HCT116 (cell line): ENCODE results near the gene SLC24A3. TPM values are rescaled to one million over a fixed set of nuclear protein-coding genes. Genes with fewer than 3 reads are reported as not detected.

Source experiments
- ATAC-seq: fragments of 200-7000 bp; cut with Tn5 transposase; 2 replicates; pipeline ENCODE4 v1.9.1; 2020; ENCODE audit warnings: mild to moderate bottlenecking, moderate library complexity
- BruUV-seq: library from RNA; stranded (reverse); fragments of 400-500 nt; replicated peaks from 2 replicates; lab custom pipeline; 2021; lab: Mats Ljungman, UMichigan
- CTCF ChIA-PET: fragments of 300-600 bp; sonication (Branson Sonifier 250); formaldehyde crosslinking; loops from one replicate; lab custom pipeline; 2021; ENCODE audit warnings: antibody characterized with exemption; lab: Charles Lee
- POLR2A ChIA-PET: fragments of 300-600, 350-600 bp; sonication (Branson Sonifier 250); formaldehyde crosslinking; loops from one replicate; lab custom pipeline; 2021; ENCODE audit warnings: antibody characterized with exemption; lab: Charles Lee
- RAD21 ChIA-PET, 2 experiments: fragments of 300-600 bp; sonication (Branson Sonifier 250); formaldehyde crosslinking; loops; one replicate each; lab custom pipeline; 2023; ENCODE audit warnings: low total read pairs in 2 of 2; ENCODE audit not compliant: uncharacterized antibody in 2 of 2, unreplicated experiment in 2 of 2, low non-redundant PET in 1 of 2; lab: Charles Lee
- DNase-seq: peaks from one replicate; pipeline ENCODE4 v3.0.0-alpha.2; 2010; ENCODE audit warnings: low read depth, low spot score
- H2AFZ ChIP-seq: fragments of 200-600 bp; shearing (Covaris generic), sonication (generic); 2 replicates; pipeline ENCODE4 v1.6.1; 2017; ENCODE audit warnings: low read depth, mixed run types, mixed read lengths, antibody characterized with exemption, low read length; ENCODE audit not compliant: poor library complexity, severe bottlenecking
- H3K27ac ChIP-seq: 2 replicates; pipeline ENCODE4 v1.5.1; 2012; ENCODE audit warnings: low read depth, low read length
- H3K27me3 ChIP-seq: fragments of 200-600 bp; sonication (generic); 2 replicates; pipeline ENCODE4 v1.6.1; 2016; ENCODE audit warnings: mixed run types, low read length, mixed read lengths; ENCODE audit not compliant: insufficient read depth
- H3K36me3 ChIP-seq, 2 experiments: fragments of 200-500 bp in 1 of 2; fragments of 200-600 bp in 1 of 2; sonication (Bioruptor generic) in 1 of 2; sonication (generic) in 1 of 2; 2 replicates each; pipeline versions ENCODE4 v1.5.1 to v1.6.1; 2014 to 2016; ENCODE audit warnings: low read length in 2 of 2, inconsistent platforms in 1 of 2, mixed read lengths in 1 of 2, mixed run types in 1 of 2; ENCODE audit not compliant: insufficient read depth in 2 of 2, control insufficient read depth in 1 of 2
- H3K4me1 ChIP-seq, 2 experiments: fragments of 200-600 bp in 1 of 2; sonication (generic) in 1 of 2; 2 replicates each; pipeline versions ENCODE4 v1.5.1 to v1.6.1; 2012 to 2017; ENCODE audit warnings: low read length in 2 of 2, inconsistent platforms in 1 of 2, mild to moderate bottlenecking in 1 of 2, mixed read lengths in 1 of 2, mixed run types in 1 of 2, moderate library complexity in 1 of 2; ENCODE audit not compliant: insufficient read depth in 2 of 2, control insufficient read depth in 1 of 2
- H3K4me2 ChIP-seq: fragments of 200-600 bp; sonication (generic); 2 replicates; pipeline ENCODE4 v1.6.1; 2017; ENCODE audit warnings: mixed run types, low read length, mixed read lengths
- H3K4me3 ChIP-seq, 2 experiments: fragments of 200-600 bp in 1 of 2; sonication (generic) in 1 of 2; replicated peaks in 1 of 2; 2 replicates each; pipeline ENCODE4 v1.5.1; 2011 to 2016; ENCODE audit warnings: low read length in 2 of 2, control low read depth in 1 of 2, low read depth in 1 of 2, mild to moderate bottlenecking in 1 of 2, mixed read lengths in 1 of 2, mixed run types in 1 of 2
- H3K79me2 ChIP-seq: fragments of 200-600 bp; sonication (generic); 2 replicates; pipeline ENCODE4 v1.6.1; 2017; ENCODE audit warnings: mild to moderate bottlenecking, mixed run types, low read length, moderate library complexity, mixed read lengths; ENCODE audit not compliant: insufficient read depth
- H3K9ac ChIP-seq: fragments of 200-600 bp; sonication (generic); 2 replicates; pipeline ENCODE4 v1.6.1; 2016; ENCODE audit warnings: low read length, mixed read lengths
- H3K9me2 ChIP-seq: fragments of 200-600 bp; sonication (generic), shearing (Covaris generic); 2 replicates; pipeline ENCODE4 v1.6.1; 2017; ENCODE audit warnings: mixed run types, mild to moderate bottlenecking, moderate library complexity; ENCODE audit not compliant: insufficient read depth
- H3K9me3 ChIP-seq, 2 experiments: fragments of 200-500 bp in 1 of 2; fragments of 200-600 bp in 1 of 2; sonication (Bioruptor generic) in 1 of 2; sonication (generic) in 1 of 2; 2 replicates each; pipeline ENCODE4 v1.6.1; 2014 to 2017; ENCODE audit warnings: low read length in 2 of 2, mixed read lengths in 2 of 2, inconsistent platforms in 1 of 2, low read depth in 1 of 2, mild to moderate bottlenecking in 1 of 2, mixed run types in 1 of 2, moderate library complexity in 1 of 2; ENCODE audit not compliant: control insufficient read depth in 1 of 2, insufficient read depth in 1 of 2
- H4K20me1 ChIP-seq: fragments of 200-600 bp; sonication (generic), shearing (Covaris generic); 2 replicates; pipeline ENCODE4 v1.6.1; 2017; ENCODE audit warnings: mixed run types, mild to moderate bottlenecking, moderate library complexity; ENCODE audit not compliant: insufficient read depth
- CBX3 ChIP-seq: IDR thresholded peaks from 2 replicates; pipeline ENCODE4 v1.6.1; 2012; ENCODE audit warnings: low read depth
- CEBPB ChIP-seq: IDR thresholded peaks from 2 replicates; pipeline ENCODE4 v1.6.1; 2012; ENCODE audit warnings: low read depth
- CTCF ChIP-seq, 3 experiments: fragments of 200-600 bp in 1 of 3; sonication (generic) in 1 of 3; IDR thresholded peaks in 2 of 3; conservative IDR thresholded peaks in 1 of 3; 2 replicates each; pipeline ENCODE4 v1.5.1; 2012 to 2017; ENCODE audit warnings: low read depth in 2 of 3, low read length in 2 of 3, antibody characterized with exemption in 1 of 3, borderline replicate concordance in 1 of 3, control low read depth in 1 of 3, mild to moderate bottlenecking in 1 of 3, mixed read lengths in 1 of 3, mixed run types in 1 of 3, moderate library complexity in 1 of 3; ENCODE audit not compliant: insufficient read depth in 1 of 3
- EGR1 ChIP-seq: IDR thresholded peaks from 2 replicates; pipeline ENCODE4 v1.6.1; 2012; ENCODE audit warnings: low read depth
- EZH2 ChIP-seq: fragments of 200-600 bp; sonication (generic); IDR thresholded peaks from 2 replicates; pipeline ENCODE4 v1.6.1; 2017; ENCODE audit warnings: antibody characterized with exemption, mixed run types
- FOSL1 ChIP-seq: IDR thresholded peaks from 2 replicates; pipeline ENCODE4 v1.6.1; 2012; ENCODE audit warnings: low read depth
- JUND ChIP-seq: IDR thresholded peaks from 2 replicates; pipeline ENCODE4 v1.6.1; 2012
- MAX ChIP-seq: IDR thresholded peaks from 2 replicates; pipeline ENCODE4 v1.6.1; 2012
- POLR2AphosphoS5 ChIP-seq: IDR thresholded peaks from 2 replicates; pipeline ENCODE4 v1.6.1; 2011; ENCODE audit warnings: mild to moderate bottlenecking, low read depth, low read length, moderate library complexity
- RAD21 ChIP-seq: IDR thresholded peaks from 2 replicates; pipeline ENCODE4 v1.6.1; 2012; ENCODE audit warnings: low read depth, mild to moderate bottlenecking
- REST ChIP-seq: IDR thresholded peaks from 2 replicates; pipeline ENCODE4 v1.6.1; 2012; ENCODE audit warnings: low read depth
- SIN3A ChIP-seq: IDR thresholded peaks from 2 replicates; pipeline ENCODE4 v1.6.1; 2012; ENCODE audit warnings: low read depth
- SRF ChIP-seq: IDR thresholded peaks from 2 replicates; pipeline ENCODE4 v1.6.1; 2012; ENCODE audit warnings: low read depth
- YY1 ChIP-seq: IDR thresholded peaks from 2 replicates; pipeline ENCODE4 v1.6.1; 2011; ENCODE audit warnings: low read length, low read depth, moderate library complexity, mild to moderate bottlenecking; ENCODE audit not compliant: insufficient replicate concordance; ENCODE audit errors: extremely low read depth
- ZBTB33 ChIP-seq: IDR thresholded peaks from 2 replicates; pipeline ENCODE4 v1.6.1; 2011; ENCODE audit warnings: mild to moderate bottlenecking, low read length, moderate library complexity; ENCODE audit not compliant: insufficient replicate concordance; ENCODE audit errors: extremely low read depth
- ZNF274 ChIP-seq: fragments of 200-500 bp; sonication (Bioruptor generic); IDR thresholded peaks from 2 replicates; pipeline ENCODE4 v1.6.1; 2014; ENCODE audit warnings: mild to moderate bottlenecking, low read depth, low read length, inconsistent platforms
- intact Hi-C: fragments of 100-400 bp; cut with micrococcal nuclease; formaldehyde crosslinking; loops from 2 replicates; pipeline ENCODE4 v1.10.0; 2022
- total RNA-seq: library from RNA; stranded (reverse); gene quantifications from one replicate; pipeline ENCODE4 v1.2.1, GENCODE V29; 2021; ENCODE audit not compliant: unreplicated experiment

SLC24A3 gene
- total RNA-seq, 1 experiment from 2014 or later: not detected

- CTCF ChIA-PET: no interaction called here
- TF ChIP-seq CBX3 (no peak), CTCF (IDR thresholded peaks at IDR 0.05 in 2 of 3, conservative IDR thresholded peaks at IDR 0.05 in 1 of 3; ENCODE audit: borderline replicate concordance in 1 of 3, insufficient read depth in 1 of 3, low read depth in 2 of 3, low read length in 2 of 3) (no peak), CEBPB (no peak), YY1 (no peak), REST (no peak), POLR2AphosphoS5 (no peak), JUND (no peak), SRF (no peak), ZBTB33 (no peak), EGR1 (no peak), RAD21 (no peak), EZH2 (no peak), MAX (no peak), ZNF274 (no peak), FOSL1 (no peak), SIN3A (no peak)
- POLR2A ChIA-PET: no interaction called here
- Histone ChIP-seq H3K27ac (no peak overlapping the region), H3K9ac (no peak overlapping the region), H3K9me3 (no peaks in the 10 kb centered on the region; a peak in 1 of 4 replicates), H3K4me1 (no peaks in the 10 kb centered on the region), H3K4me3 (no peak overlapping the region), H3K27me3 (no peaks in the 10 kb centered on the region), H4K20me1 (no peaks in the 10 kb centered on the region), H3K9me2 (no peaks in the 10 kb centered on the region), H3K4me2 (no peak overlapping the region), H2AFZ (no peak overlapping the region), H3K36me3 (no peaks in the 10 kb centered on the region), H3K79me2 (no peaks in the 10 kb centered on the region)
- no peak for ATAC-seq
- intact Hi-C loops: loop anchor here (10.0 kb wide), 1 partner anchor 64 kb away; no protein-coding TSS in a partner anchor
- RAD21 ChIA-PET: no interaction called here
- BruUV-seq: no TSS peak
- DNase-seq: no peak
Measured at GRCh38 chr20:19218411-19218810, 6.0 kb downstream of the SLC24A3 start.
